ENCODE measurements around the gene LRP6. TPM values are rescaled to one million over a fixed set of nuclear protein-coding genes. Genes with fewer than 3 reads are reported as not detected.
"Not testable (repeated sequence)": the region's sequence is repeated elsewhere in the genome, so short reads cannot be mapped to it uniquely, and the experiment has no call there.

Gene LRP6
- total and polyA plus RNA-seq, 5 donors from 2014 or later: 0.76 to 1.4 (median 1.3) TPM; not detected in 2

GRCh38 chr12:12156116-12156515 lies 110.7 kb downstream of the LRP6 start:
- peaks cover 0 to 3% (median 0%) of the 10 kb centered on the region in 7 donors for H3K9me3 Mint-ChIP-seq
- ATAC-seq (ENCODE audit: low read depth in 2 of 2) (no peak), DNase-seq (no peak)
- H3K9me3 ChIP-seq (ENCODE audit: control insufficient read depth in 2 of 2, low read length in 2 of 2): no peaks in the 10 kb centered on the region
- H3K4me3 ChIP-seq (ENCODE audit: low read depth, low read length): no peak overlapping the region
- H3K36me3 Mint-ChIP-seq: no peaks in the 10 kb centered on the region
- H3K27me3 Mint-ChIP-seq: peaks cover 5% of the 10 kb centered on the region
- H3K4me1 ChIP-seq (ENCODE audit: control insufficient read depth, insufficient read depth, low read length, poor library complexity, severe bottlenecking): no peaks in the 10 kb centered on the region
- no peak overlapping the region for H3K27ac ChIP-seq (ENCODE audit: insufficient read depth, low read length, poor library complexity, severe bottlenecking)
- no peak overlapping the region for H3K27ac Mint-ChIP-seq
- H3K27me3 ChIP-seq (ENCODE audit: control insufficient read depth, insufficient read depth, low read length): no peaks in the 10 kb centered on the region
- no peaks in the 10 kb centered on the region for H3K4me1 Mint-ChIP-seq
- H3K36me3 ChIP-seq (ENCODE audit: control insufficient read depth, insufficient read depth, low read length): no peaks in the 10 kb centered on the region
- no peak overlapping the region for H3K4me3 Mint-ChIP-seq

- Histone ChIP-seq H3K27ac (ENCODE audit: insufficient read depth, low read length, poor library complexity, severe bottlenecking) (no peak overlapping the region), H3K4me3 (ENCODE audit: low read depth, low read length) (no peak overlapping the region), H3K9me3 (ENCODE audit: control insufficient read depth in 2 of 2, low read length in 2 of 2) (no peaks in the 10 kb centered on the region), H3K4me1 (ENCODE audit: control insufficient read depth, insufficient read depth, low read length, poor library complexity, severe bottlenecking) (no peaks in the 10 kb centered on the region), H3K36me3 (ENCODE audit: control insufficient read depth, insufficient read depth, low read length) (no peaks in the 10 kb centered on the region), H3K27me3 (ENCODE audit: control insufficient read depth, insufficient read depth, low read length) (no peaks in the 10 kb centered on the region)
- H3K27ac Mint-ChIP-seq: no peak overlapping the region
- ATAC-seq (ENCODE audit: low read depth in 2 of 2): no peak
- no peak for DNase-seq
- H3K4me1 Mint-ChIP-seq: no peaks in the 10 kb centered on the region
- peaks cover 0 to 3% (median 0%) of the 10 kb centered on the region in 7 donors for H3K9me3 Mint-ChIP-seq
- H3K36me3 Mint-ChIP-seq: no peaks in the 10 kb centered on the region
- no peak overlapping the region for H3K4me3 Mint-ChIP-seq
- no peaks in the 10 kb centered on the region for H3K27me3 Mint-ChIP-seq
Measured at GRCh38 chr12:12153596-12153995, 113.2 kb downstream of the LRP6 start.

GRCh38 chr12:12147111-12147510 lies 119.7 kb downstream of the LRP6 start:
- H3K27ac Mint-ChIP-seq: no peak overlapping the region
- no peaks in the 10 kb centered on the region for H3K4me1 Mint-ChIP-seq
- ATAC-seq (ENCODE audit: low read depth in 2 of 2) (no peak), DNase-seq (no peak)
- peaks cover 0 to 2% (median 0%) of the 10 kb centered on the region in 7 donors for H3K9me3 Mint-ChIP-seq
- H3K27me3 ChIP-seq (ENCODE audit: control insufficient read depth, insufficient read depth, low read length): no peaks in the 10 kb centered on the region
- H3K4me3 ChIP-seq (ENCODE audit: low read depth, low read length): no peak overlapping the region
- no peaks in the 10 kb centered on the region for H3K36me3 ChIP-seq (ENCODE audit: control insufficient read depth, insufficient read depth, low read length)
- no peak overlapping the region for H3K27ac ChIP-seq (ENCODE audit: insufficient read depth, low read length, poor library complexity, severe bottlenecking)
- no peak overlapping the region for H3K4me3 Mint-ChIP-seq
- peaks cover 6% of the 10 kb centered on the region for H3K27me3 Mint-ChIP-seq
- no peaks in the 10 kb centered on the region for H3K9me3 ChIP-seq (ENCODE audit: control insufficient read depth in 2 of 2, low read length in 2 of 2)
- no peaks in the 10 kb centered on the region for H3K4me1 ChIP-seq (ENCODE audit: control insufficient read depth, insufficient read depth, low read length, poor library complexity, severe bottlenecking)
- H3K36me3 Mint-ChIP-seq: no peaks in the 10 kb centered on the region

- not testable (repeated sequence) for H3K4me3 Mint-ChIP-seq; DNase-seq; ATAC-seq (ENCODE audit: low read depth in 2 of 2); H3K27me3 ChIP-seq (ENCODE audit: control insufficient read depth, insufficient read depth, low read length); H3K9me3 Mint-ChIP-seq; H3K9me3 ChIP-seq (ENCODE audit: control insufficient read depth in 2 of 2, low read length in 2 of 2); H3K36me3 Mint-ChIP-seq; H3K27ac ChIP-seq (ENCODE audit: insufficient read depth, low read length, poor library complexity, severe bottlenecking); H3K4me1 Mint-ChIP-seq; H3K36me3 ChIP-seq (ENCODE audit: control insufficient read depth, insufficient read depth, low read length); H3K4me1 ChIP-seq (ENCODE audit: control insufficient read depth, insufficient read depth, low read length, poor library complexity, severe bottlenecking); H3K4me3 ChIP-seq (ENCODE audit: low read depth, low read length); H3K27ac Mint-ChIP-seq
- H3K27me3 Mint-ChIP-seq: peaks cover 29% of the 10 kb centered on the region
Measured at GRCh38 chr12:12144531-12144930, 122.3 kb downstream of the LRP6 start.

- no peaks in the 10 kb centered on the region for H3K4me1 Mint-ChIP-seq
- no peaks in the 10 kb centered on the region for H3K27me3 ChIP-seq (ENCODE audit: control insufficient read depth, insufficient read depth, low read length)
- no peak overlapping the region for H3K4me3 Mint-ChIP-seq
- H3K4me3 ChIP-seq (ENCODE audit: low read depth, low read length): no peak overlapping the region
- ATAC-seq (ENCODE audit: low read depth in 2 of 2): no peak
- H3K36me3 Mint-ChIP-seq: no peaks in the 10 kb centered on the region
- H3K9me3 ChIP-seq (ENCODE audit: control insufficient read depth in 2 of 2, low read length in 2 of 2): no peaks in the 10 kb centered on the region
- peaks cover 42% of the 10 kb centered on the region for H3K27me3 Mint-ChIP-seq
- H3K27ac ChIP-seq (ENCODE audit: insufficient read depth, low read length, poor library complexity, severe bottlenecking): no peak overlapping the region
- H3K36me3 ChIP-seq (ENCODE audit: control insufficient read depth, insufficient read depth, low read length): no peaks in the 10 kb centered on the region
- no peaks in the 10 kb centered on the region for H3K4me1 ChIP-seq (ENCODE audit: control insufficient read depth, insufficient read depth, low read length, poor library complexity, severe bottlenecking)
- DNase-seq: no peak
- H3K9me3 Mint-ChIP-seq: peaks cover 0 to 2% (median 0%) of the 10 kb centered on the region in 7 donors
- H3K27ac Mint-ChIP-seq: no peak overlapping the region
Measured at GRCh38 chr12:12141000-12141399, 125.8 kb downstream of the LRP6 start.

GRCh38 chr12:12138203-12139154 lies 128.4 kb downstream of the LRP6 start:
- no peak overlapping the region for H3K4me3 ChIP-seq (ENCODE audit: low read depth, low read length)
- no peak for ATAC-seq (ENCODE audit: low read depth in 2 of 2)
- no peak overlapping the region for H3K27ac Mint-ChIP-seq
- no peak for DNase-seq
- no peaks in the 10 kb centered on the region for H3K36me3 ChIP-seq (ENCODE audit: control insufficient read depth, insufficient read depth, low read length)
- no peaks in the 10 kb centered on the region for H3K36me3 Mint-ChIP-seq
- no peaks in the 10 kb centered on the region for H3K9me3 ChIP-seq (ENCODE audit: control insufficient read depth in 2 of 2, low read length in 2 of 2)
- no peaks in the 10 kb centered on the region for H3K4me1 ChIP-seq (ENCODE audit: control insufficient read depth, insufficient read depth, low read length, poor library complexity, severe bottlenecking)
- H3K4me3 Mint-ChIP-seq: no peak overlapping the region
- no peaks in the 10 kb centered on the region for H3K4me1 Mint-ChIP-seq
- peaks cover 51% of the 10 kb centered on the region for H3K27me3 Mint-ChIP-seq
- no peak overlapping the region for H3K27ac ChIP-seq (ENCODE audit: insufficient read depth, low read length, poor library complexity, severe bottlenecking)
- no peaks in the 10 kb centered on the region for H3K27me3 ChIP-seq (ENCODE audit: control insufficient read depth, insufficient read depth, low read length)
- H3K9me3 Mint-ChIP-seq: peaks cover 0 to 3% (median 0%) of the 10 kb centered on the region in 7 donors

- no peak overlapping the region for H3K27ac Mint-ChIP-seq
- DNase-seq (no peak), ATAC-seq (ENCODE audit: low read depth in 2 of 2) (no peak)
- Histone ChIP-seq H3K27me3 (ENCODE audit: control insufficient read depth, insufficient read depth, low read length) (peaks cover 2% of the 10 kb centered on the region), H3K4me3 (ENCODE audit: low read depth, low read length) (no peak overlapping the region), H3K36me3 (ENCODE audit: control insufficient read depth, insufficient read depth, low read length) (no peaks in the 10 kb centered on the region), H3K4me1 (ENCODE audit: control insufficient read depth, insufficient read depth, low read length, poor library complexity, severe bottlenecking) (no peaks in the 10 kb centered on the region), H3K9me3 (ENCODE audit: control insufficient read depth in 2 of 2, low read length in 2 of 2) (no peaks in the 10 kb centered on the region), H3K27ac (ENCODE audit: insufficient read depth, low read length, poor library complexity, severe bottlenecking) (no peak overlapping the region)
- H3K27me3 Mint-ChIP-seq: peaks cover 29% of the 10 kb centered on the region
- H3K36me3 Mint-ChIP-seq: no peaks in the 10 kb centered on the region
- no peak overlapping the region for H3K4me3 Mint-ChIP-seq
- no peaks in the 10 kb centered on the region for H3K4me1 Mint-ChIP-seq
- peaks cover 0 to 3% (median 0%) of the 10 kb centered on the region in 7 donors for H3K9me3 Mint-ChIP-seq
Measured at GRCh38 chr12:12133785-12134184, 133.1 kb downstream of the LRP6 start.

GRCh38 chr12:12133259-12133658 lies 133.6 kb downstream of the LRP6 start:
- H3K27ac ChIP-seq (ENCODE audit: insufficient read depth, low read length, poor library complexity, severe bottlenecking): no peak overlapping the region
- no peak overlapping the region for H3K4me3 ChIP-seq (ENCODE audit: low read depth, low read length)
- no peak for DNase-seq
- Mint-ChIP-seq H3K27ac (peak overlapping the region in 1 of 3 donors; percentile 25), H3K4me1 (no peaks in the 10 kb centered on the region), H3K36me3 (no peaks in the 10 kb centered on the region), H3K9me3 (peaks cover 0 to 3% (median 0%) of the 10 kb centered on the region in 7 donors), H3K4me3 (no peak overlapping the region), H3K27me3 (peaks cover 29% of the 10 kb centered on the region)
- no peak for ATAC-seq (ENCODE audit: low read depth in 2 of 2)
- H3K36me3 ChIP-seq (ENCODE audit: control insufficient read depth, insufficient read depth, low read length): no peaks in the 10 kb centered on the region
- peaks cover 2% of the 10 kb centered on the region for H3K27me3 ChIP-seq (ENCODE audit: control insufficient read depth, insufficient read depth, low read length)
- no peaks in the 10 kb centered on the region for H3K4me1 ChIP-seq (ENCODE audit: control insufficient read depth, insufficient read depth, low read length, poor library complexity, severe bottlenecking)
- H3K9me3 ChIP-seq (ENCODE audit: control insufficient read depth in 2 of 2, low read length in 2 of 2): no peaks in the 10 kb centered on the region

Measured in CD4-positive, CD25-positive, alpha-beta regulatory T cell (primary cell).